Hepatocyte (in vitro differentiated cells): ENCODE data around the gene TMEM184B. TPM values are rescaled to one million over a fixed set of nuclear protein-coding genes. Genes with fewer than 3 reads are reported as not detected.
"Not testable (repeated sequence)": the region's sequence is repeated elsewhere in the genome, so short reads cannot be mapped to it uniquely, and the experiment has no call there.

Experiments
- DNase-seq: peaks from one replicate; pipeline ENCODE4 v3.0.0-alpha.2; 2016; ENCODE audit warnings: low spot score
- H2AFZ ChIP-seq: fragments of 200-600 bp; sonication (generic); 2 replicates; pipeline ENCODE4 v1.6.0; 2016; ENCODE audit warnings: antibody characterized with exemption, mild to moderate bottlenecking
- H3K27ac ChIP-seq: fragments of 200-600 bp; sonication (generic); 2 replicates; pipeline ENCODE4 v1.5.1; 2016; ENCODE audit warnings: mild to moderate bottlenecking
- H3K27me3 ChIP-seq: fragments of 200-600 bp; sonication (generic); 2 replicates; pipeline ENCODE4 v1.6.1; 2016
- H3K36me3 ChIP-seq: fragments of 200-600 bp; sonication (generic); replicated peaks from 2 replicates; pipeline ENCODE4 v1.5.1; 2016; ENCODE audit warnings: low read depth; ENCODE audit not compliant: insufficient read depth
- H3K4me1 ChIP-seq: fragments of 200-600 bp; sonication (generic); 2 replicates; pipeline ENCODE4 v1.5.1; 2016; ENCODE audit warnings: mild to moderate bottlenecking, moderate library complexity; ENCODE audit not compliant: insufficient read depth
- H3K4me2 ChIP-seq: fragments of 200-600 bp; sonication (generic); 2 replicates; pipeline ENCODE4 v1.6.0; 2016
- H3K4me3 ChIP-seq: fragments of 200-600 bp; sonication (generic); 2 replicates; pipeline ENCODE4 v1.5.1; 2016; ENCODE audit warnings: mild to moderate bottlenecking
- H3K79me2 ChIP-seq: fragments of 200-600 bp; sonication (generic); 2 replicates; pipeline ENCODE4 v1.6.0; 2017; ENCODE audit warnings: mild to moderate bottlenecking
- H3K9me2 ChIP-seq: fragments of 200-600 bp; sonication (generic); replicated peaks from 2 replicates; pipeline ENCODE4 v1.6.0; 2017; ENCODE audit warnings: mild to moderate bottlenecking; ENCODE audit not compliant: insufficient read depth
- H3K9me3 ChIP-seq: fragments of 200-600 bp; sonication (generic); 2 replicates; pipeline ENCODE4 v1.5.1; 2016; ENCODE audit warnings: low read depth, mild to moderate bottlenecking
- H4K20me1 ChIP-seq: fragments of 200-600 bp; sonication (generic); 2 replicates; pipeline ENCODE4 v1.6.0; 2016; ENCODE audit warnings: mild to moderate bottlenecking; ENCODE audit not compliant: insufficient read depth, poor library complexity, severe bottlenecking
- EZH2 ChIP-seq: fragments of 200-600 bp; sonication (generic); IDR thresholded peaks from 2 replicates; pipeline ENCODE4 v1.6.1; 2016; ENCODE audit warnings: antibody characterized with exemption, mild to moderate bottlenecking, borderline replicate concordance
- EZH2phosphoT487 ChIP-seq: fragments of 200-600 bp; sonication (generic); IDR thresholded peaks from one replicate; pipeline ENCODE4 v1.6.1; 2018; ENCODE audit warnings: antibody characterized with exemption, mild to moderate bottlenecking, low read depth, moderate library complexity; ENCODE audit not compliant: unreplicated experiment, severe bottlenecking
- WGBS: methylation state at CpG from one replicate; pipeline ENCODE4 v1.1.6; 2016; ENCODE audit warnings: low lambda C conversion rate; ENCODE audit errors: missing lambda C conversion rate; 5-methylcytosine and 5-hydroxymethylcytosine counted together
- polyA plus RNA-seq: library from polyadenylated mRNA; unstranded; fragments of >200 nt; fragmentation: Nextera tagmentation; extraction: Ambion mirVana; gene quantifications from 2 replicates; pipeline ENCODE4 v1.2.1, GENCODE V29; 2016
- total RNA-seq: library from RNA; depleted of rRNA; stranded (reverse); fragments of >200 nt; gene quantifications from 2 replicates; pipeline ENCODE4 v1.2.3, GENCODE V29; 2014
- TF ChIP-seq, protein P1 (sequence below): fragments of 200-600 bp; sonication (generic); IDR thresholded peaks from 2 replicates; pipeline ENCODE4 v1.5.1; 2016; ENCODE audit warnings: antibody characterized with exemption, mild to moderate bottlenecking; ENCODE audit not compliant: poor library complexity

The TMEM184B gene
- total and polyA plus RNA-seq, 2 experiments from 2014 or later = 58.2 to 102 TPM

DNA sequence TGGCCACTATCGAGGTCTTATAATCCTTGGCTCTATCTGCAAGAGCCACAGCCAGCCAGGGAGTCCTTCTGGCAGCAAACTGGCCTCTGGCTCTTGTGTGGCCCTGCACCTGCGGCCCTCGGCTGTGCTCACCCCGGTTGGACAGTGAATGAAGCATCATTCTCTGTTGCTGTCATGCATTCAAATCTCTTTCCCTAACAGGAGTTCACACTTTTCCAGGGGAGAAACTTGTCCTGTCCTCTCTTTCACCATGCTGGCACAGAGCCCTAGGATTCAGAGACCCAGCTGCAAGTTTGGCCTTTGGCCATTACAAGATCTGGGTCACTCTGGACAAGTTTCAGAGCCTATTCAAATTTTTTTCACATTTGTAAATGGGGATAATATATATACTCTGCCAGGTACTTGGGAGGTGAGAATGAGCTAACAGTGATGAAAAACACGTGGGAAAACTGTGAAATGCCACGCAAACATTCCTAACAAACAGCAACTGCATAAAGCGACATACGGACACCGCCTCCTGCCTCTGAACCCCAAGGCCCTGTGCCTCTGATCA, 34.2 kb downstream of the TMEM184B start:
- 78% methylated on average over 9 of the region's 9 CpGs for WGBS
- H3K27ac ChIP-seq = peak overlapping the region; percentile 90
- H3K4me3 ChIP-seq = no peak overlapping the region
- H3K4me2 ChIP-seq = peak overlapping the region; percentile 44
- no peak overlapping the region for H2AFZ ChIP-seq
- H3K36me3 ChIP-seq = no peaks in the 10 kb centered on the region
- no peaks in the 10 kb centered on the region for H3K9me3 ChIP-seq
- H3K27me3 ChIP-seq = no peaks in the 10 kb centered on the region
- TF ChIP-seq EZH2 = no peak
- TF ChIP-seq EZH2phosphoT487 = no peak
- TF ChIP-seq, protein P1, sequence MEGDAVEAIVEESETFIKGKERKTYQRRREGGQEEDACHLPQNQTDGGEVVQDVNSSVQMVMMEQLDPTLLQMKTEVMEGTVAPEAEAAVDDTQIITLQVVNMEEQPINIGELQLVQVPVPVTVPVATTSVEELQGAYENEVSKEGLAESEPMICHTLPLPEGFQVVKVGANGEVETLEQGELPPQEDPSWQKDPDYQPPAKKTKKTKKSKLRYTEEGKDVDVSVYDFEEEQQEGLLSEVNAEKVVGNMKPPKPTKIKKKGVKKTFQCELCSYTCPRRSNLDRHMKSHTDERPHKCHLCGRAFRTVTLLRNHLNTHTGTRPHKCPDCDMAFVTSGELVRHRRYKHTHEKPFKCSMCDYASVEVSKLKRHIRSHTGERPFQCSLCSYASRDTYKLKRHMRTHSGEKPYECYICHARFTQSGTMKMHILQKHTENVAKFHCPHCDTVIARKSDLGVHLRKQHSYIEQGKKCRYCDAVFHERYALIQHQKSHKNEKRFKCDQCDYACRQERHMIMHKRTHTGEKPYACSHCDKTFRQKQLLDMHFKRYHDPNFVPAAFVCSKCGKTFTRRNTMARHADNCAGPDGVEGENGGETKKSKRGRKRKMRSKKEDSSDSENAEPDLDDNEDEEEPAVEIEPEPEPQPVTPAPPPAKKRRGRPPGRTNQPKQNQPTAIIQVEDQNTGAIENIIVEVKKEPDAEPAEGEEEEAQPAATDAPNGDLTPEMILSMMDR = no peak
- peaks cover 29% of the 10 kb centered on the region for H3K4me1 ChIP-seq
- no peaks in the 10 kb centered on the region for H3K9me2 ChIP-seq
- peaks cover 16% of the 10 kb centered on the region for H3K79me2 ChIP-seq
- H4K20me1 ChIP-seq = no peaks in the 10 kb centered on the region
- no peak for DNase-seq

DNA sequence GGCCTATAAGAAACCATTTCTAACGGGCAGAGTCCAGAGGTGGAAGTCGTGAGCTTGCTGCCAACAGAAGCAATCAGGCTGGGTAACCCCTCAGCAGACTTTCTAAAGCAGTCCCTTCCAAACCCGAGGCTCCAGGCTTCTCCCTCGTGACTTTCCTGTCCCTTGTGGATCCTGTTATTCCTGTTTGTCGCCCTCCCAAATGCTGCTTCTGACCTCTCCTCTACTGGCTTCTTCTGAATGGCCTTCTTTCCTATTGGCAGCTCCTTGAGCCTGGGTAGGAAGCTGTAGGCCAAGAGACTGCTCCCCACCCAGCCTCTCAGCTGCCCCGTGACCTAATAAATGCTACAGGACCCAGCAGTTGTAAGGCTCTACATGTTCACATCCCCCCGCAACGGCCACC, 36.0 kb downstream of the TMEM184B start:
- Histone ChIP-seq H3K27me3 (no peaks in the 10 kb centered on the region), H3K36me3 (no peaks in the 10 kb centered on the region), H3K27ac (peak overlapping the region; percentile 12), H3K4me1 (peaks cover 19% of the 10 kb centered on the region), H3K4me3 (no peak overlapping the region), H3K9me3 (no peaks in the 10 kb centered on the region), H3K9me2 (no peaks in the 10 kb centered on the region), H3K4me2 (no peak overlapping the region), H2AFZ (no peak overlapping the region), H4K20me1 (no peaks in the 10 kb centered on the region), H3K79me2 (peaks cover 16% of the 10 kb centered on the region)
- WGBS = 80% methylated on average over 8 of the region's 8 CpGs
- TF ChIP-seq, protein P1 = no peak
- DNase-seq = no peak

DNA sequence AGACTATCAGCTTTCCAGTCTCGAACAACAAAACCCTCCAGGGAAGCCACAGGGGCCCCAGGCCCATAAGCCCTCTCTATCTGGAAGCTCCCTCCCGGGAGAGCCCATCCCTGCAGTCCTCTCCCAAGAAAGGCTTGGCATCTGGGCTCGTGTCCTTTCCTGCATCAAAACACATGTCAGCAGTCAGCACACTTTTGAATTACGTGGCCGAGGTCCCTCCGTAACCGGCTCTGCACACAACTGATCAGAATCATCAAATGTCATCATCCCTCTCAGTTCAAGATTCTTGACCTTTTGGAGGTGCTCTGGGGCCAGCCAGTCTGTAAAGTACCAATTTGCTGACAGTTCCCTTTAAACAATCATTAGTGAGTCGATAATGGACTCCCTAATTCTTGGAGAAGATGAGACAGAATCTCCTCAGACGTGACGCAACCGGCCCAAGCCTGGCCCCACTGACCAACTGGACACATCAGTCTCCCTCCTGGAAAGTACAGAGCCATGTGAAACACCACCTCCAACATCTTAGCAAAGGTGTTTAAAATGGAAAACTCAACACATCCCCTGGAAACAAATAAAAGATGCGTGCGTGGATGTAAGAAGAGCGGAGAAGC, 37.5 kb downstream of the TMEM184B start:
- Histone ChIP-seq H3K36me3 (no peaks in the 10 kb centered on the region), H3K9me2 (no peaks in the 10 kb centered on the region), H3K79me2 (peaks cover 16% of the 10 kb centered on the region), H2AFZ (no peak overlapping the region), H3K27me3 (no peaks in the 10 kb centered on the region), H3K27ac (no peak overlapping the region), H4K20me1 (no peaks in the 10 kb centered on the region), H3K4me3 (no peak overlapping the region), H3K4me1 (peaks cover 19% of the 10 kb centered on the region), H3K9me3 (no peaks in the 10 kb centered on the region), H3K4me2 (no peak overlapping the region)
- 82% methylated on average over 14 of the region's 14 CpGs for WGBS
- no peak for DNase-seq
- TF ChIP-seq, protein P1 = no peak
- TF ChIP-seq EZH2 (no peak), EZH2phosphoT487 (no peak)

DNA sequence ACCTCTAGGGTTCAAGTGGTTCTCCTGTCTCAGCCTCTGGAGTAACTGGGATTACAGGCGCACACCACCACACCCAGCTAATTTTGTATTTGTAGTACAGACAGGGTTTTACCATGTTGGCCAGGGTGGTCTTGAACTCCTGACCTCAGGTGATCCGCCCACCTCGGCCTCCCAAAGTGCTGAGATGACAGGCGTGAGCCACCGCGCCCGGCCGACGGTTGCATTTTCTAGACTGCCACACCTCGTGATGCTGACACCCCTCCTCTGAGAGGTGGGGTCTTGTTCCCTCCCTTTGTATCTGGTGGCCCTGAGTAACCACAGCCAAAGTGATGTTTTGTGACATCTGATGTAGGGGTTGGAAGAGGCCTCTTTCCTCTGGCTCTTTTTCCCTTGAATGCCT, 39.0 kb downstream of the TMEM184B start:
- not testable (repeated sequence) for H3K27ac ChIP-seq, H3K9me3 ChIP-seq, H3K27me3 ChIP-seq, DNase-seq, H3K9me2 ChIP-seq, H4K20me1 ChIP-seq, H3K36me3 ChIP-seq, H3K4me2 ChIP-seq, H2AFZ ChIP-seq, H3K4me3 ChIP-seq
- 95% methylated on average over 8 of the region's 10 CpGs for WGBS
- Histone ChIP-seq H3K79me2 (peaks cover 16% of the 10 kb centered on the region), H3K4me1 (peaks cover 12% of the 10 kb centered on the region)
